ENCODE results near the gene KCNAB1.

DNA sequence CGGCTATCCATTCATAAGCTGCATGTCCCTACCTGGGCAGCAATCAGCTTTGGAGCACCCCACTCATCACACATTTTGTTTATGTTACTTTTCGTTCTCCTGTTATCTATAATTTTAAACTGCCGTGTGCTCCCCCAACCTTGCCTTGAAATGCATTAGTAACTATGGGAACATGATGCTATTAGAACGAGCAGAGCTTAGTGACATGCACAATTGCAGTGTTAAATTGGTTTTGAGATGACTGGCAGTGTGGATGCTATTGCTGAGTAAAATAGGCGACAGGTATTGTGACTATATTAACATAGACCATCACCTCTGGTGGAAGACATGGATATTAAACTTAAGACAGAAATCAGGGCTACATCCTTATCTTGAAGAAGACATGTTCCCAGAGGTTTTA is 191.6 kb downstream of the KCNAB1 start:
- TF ChIP-seq, protein P1, sequence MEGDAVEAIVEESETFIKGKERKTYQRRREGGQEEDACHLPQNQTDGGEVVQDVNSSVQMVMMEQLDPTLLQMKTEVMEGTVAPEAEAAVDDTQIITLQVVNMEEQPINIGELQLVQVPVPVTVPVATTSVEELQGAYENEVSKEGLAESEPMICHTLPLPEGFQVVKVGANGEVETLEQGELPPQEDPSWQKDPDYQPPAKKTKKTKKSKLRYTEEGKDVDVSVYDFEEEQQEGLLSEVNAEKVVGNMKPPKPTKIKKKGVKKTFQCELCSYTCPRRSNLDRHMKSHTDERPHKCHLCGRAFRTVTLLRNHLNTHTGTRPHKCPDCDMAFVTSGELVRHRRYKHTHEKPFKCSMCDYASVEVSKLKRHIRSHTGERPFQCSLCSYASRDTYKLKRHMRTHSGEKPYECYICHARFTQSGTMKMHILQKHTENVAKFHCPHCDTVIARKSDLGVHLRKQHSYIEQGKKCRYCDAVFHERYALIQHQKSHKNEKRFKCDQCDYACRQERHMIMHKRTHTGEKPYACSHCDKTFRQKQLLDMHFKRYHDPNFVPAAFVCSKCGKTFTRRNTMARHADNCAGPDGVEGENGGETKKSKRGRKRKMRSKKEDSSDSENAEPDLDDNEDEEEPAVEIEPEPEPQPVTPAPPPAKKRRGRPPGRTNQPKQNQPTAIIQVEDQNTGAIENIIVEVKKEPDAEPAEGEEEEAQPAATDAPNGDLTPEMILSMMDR (IDR thresholded peaks at IDR 0.05; ENCODE audit: poor library complexity), result no peak
- no peak for TF ChIP-seq EZH2 (IDR thresholded peaks at IDR 0.05; ENCODE audit: borderline replicate concordance)

Data from hepatocyte (in vitro differentiated cells).